Osteocyte (in vitro differentiated cells): ENCODE measurements around the gene UBALD2. TPM values are rescaled to one million over a fixed set of nuclear protein-coding genes. Genes with fewer than 3 reads are reported as not detected.

Source experiments
- DNase-seq: peaks from one replicate; pipeline ENCODE4 v3.0.0; 2021; ENCODE audit warnings: mixed read lengths; ENCODE audit not compliant: unreplicated experiment; ENCODE audit errors: extremely low spot score
- H3K27ac Mint-ChIP-seq: one replicate; pipeline ENCODE4 v1.8.0; 2021; ENCODE audit warnings: mild to moderate bottlenecking, mixed read lengths; ENCODE audit not compliant: unreplicated experiment
- H3K27me3 Mint-ChIP-seq: one replicate; pipeline ENCODE4 v1.8.0; 2021; ENCODE audit warnings: mixed read lengths; ENCODE audit not compliant: unreplicated experiment
- H3K36me3 Mint-ChIP-seq: one replicate; pipeline ENCODE4 v1.8.0; 2021; ENCODE audit warnings: mixed read lengths; ENCODE audit not compliant: unreplicated experiment
- H3K4me1 Mint-ChIP-seq: one replicate; pipeline ENCODE4 v1.8.0; 2021; ENCODE audit warnings: mixed read lengths; ENCODE audit not compliant: unreplicated experiment
- H3K4me3 Mint-ChIP-seq: one replicate; pipeline ENCODE4 v1.8.0; 2021; ENCODE audit warnings: mild to moderate bottlenecking, moderate library complexity, mixed read lengths; ENCODE audit not compliant: unreplicated experiment
- H3K9me3 Mint-ChIP-seq: one replicate; pipeline ENCODE4 v1.8.0; 2021; ENCODE audit warnings: mixed read lengths; ENCODE audit not compliant: unreplicated experiment
- total RNA-seq: library from RNA; stranded (reverse); gene quantifications from 2 replicates; pipeline ENCODE4 v1.2.1, GENCODE V29; 2021
- TF ChIP-seq, protein P1 (sequence below): fragments of 200-600 bp; sonication (generic); IDR thresholded peaks from 2 replicates; pipeline ENCODE4 v1.5.0; 2021; ENCODE audit warnings: antibody characterized with exemption, mild to moderate bottlenecking, moderate library complexity

The UBALD2 gene
- total RNA-seq, 1 donor from 2014 or later: 32.2 TPM

DNA sequence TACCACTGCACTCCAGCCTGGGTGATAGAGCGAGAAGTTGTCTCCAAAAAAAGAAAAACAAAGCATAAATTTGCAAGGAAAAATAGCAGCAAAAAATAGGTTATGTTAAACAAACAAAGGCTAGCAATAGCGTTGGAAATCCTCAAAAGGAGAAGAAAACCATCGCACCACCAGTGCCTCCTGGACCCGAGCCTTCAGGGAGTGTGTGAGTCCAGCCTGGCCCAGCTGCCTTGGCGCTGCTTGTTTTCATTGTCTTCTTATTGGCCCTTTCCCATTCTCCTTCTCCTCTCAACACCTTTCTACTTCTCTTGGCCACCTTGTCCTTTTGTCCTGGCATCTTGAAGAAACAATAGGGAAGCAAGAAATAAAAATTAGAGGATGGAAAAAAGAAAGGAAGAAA is 4.5 kb upstream of the UBALD2 start:
- no peaks in the 10 kb centered on the region for H3K27me3 Mint-ChIP-seq
- no peak overlapping the region for H3K27ac Mint-ChIP-seq
- no peak overlapping the region for H3K4me3 Mint-ChIP-seq
- TF ChIP-seq, protein P1, sequence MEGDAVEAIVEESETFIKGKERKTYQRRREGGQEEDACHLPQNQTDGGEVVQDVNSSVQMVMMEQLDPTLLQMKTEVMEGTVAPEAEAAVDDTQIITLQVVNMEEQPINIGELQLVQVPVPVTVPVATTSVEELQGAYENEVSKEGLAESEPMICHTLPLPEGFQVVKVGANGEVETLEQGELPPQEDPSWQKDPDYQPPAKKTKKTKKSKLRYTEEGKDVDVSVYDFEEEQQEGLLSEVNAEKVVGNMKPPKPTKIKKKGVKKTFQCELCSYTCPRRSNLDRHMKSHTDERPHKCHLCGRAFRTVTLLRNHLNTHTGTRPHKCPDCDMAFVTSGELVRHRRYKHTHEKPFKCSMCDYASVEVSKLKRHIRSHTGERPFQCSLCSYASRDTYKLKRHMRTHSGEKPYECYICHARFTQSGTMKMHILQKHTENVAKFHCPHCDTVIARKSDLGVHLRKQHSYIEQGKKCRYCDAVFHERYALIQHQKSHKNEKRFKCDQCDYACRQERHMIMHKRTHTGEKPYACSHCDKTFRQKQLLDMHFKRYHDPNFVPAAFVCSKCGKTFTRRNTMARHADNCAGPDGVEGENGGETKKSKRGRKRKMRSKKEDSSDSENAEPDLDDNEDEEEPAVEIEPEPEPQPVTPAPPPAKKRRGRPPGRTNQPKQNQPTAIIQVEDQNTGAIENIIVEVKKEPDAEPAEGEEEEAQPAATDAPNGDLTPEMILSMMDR: no peak
- peaks cover 9% of the 10 kb centered on the region for H3K4me1 Mint-ChIP-seq
- H3K9me3 Mint-ChIP-seq: no peaks in the 10 kb centered on the region
- H3K36me3 Mint-ChIP-seq: no peaks in the 10 kb centered on the region
- no peak for DNase-seq

DNA sequence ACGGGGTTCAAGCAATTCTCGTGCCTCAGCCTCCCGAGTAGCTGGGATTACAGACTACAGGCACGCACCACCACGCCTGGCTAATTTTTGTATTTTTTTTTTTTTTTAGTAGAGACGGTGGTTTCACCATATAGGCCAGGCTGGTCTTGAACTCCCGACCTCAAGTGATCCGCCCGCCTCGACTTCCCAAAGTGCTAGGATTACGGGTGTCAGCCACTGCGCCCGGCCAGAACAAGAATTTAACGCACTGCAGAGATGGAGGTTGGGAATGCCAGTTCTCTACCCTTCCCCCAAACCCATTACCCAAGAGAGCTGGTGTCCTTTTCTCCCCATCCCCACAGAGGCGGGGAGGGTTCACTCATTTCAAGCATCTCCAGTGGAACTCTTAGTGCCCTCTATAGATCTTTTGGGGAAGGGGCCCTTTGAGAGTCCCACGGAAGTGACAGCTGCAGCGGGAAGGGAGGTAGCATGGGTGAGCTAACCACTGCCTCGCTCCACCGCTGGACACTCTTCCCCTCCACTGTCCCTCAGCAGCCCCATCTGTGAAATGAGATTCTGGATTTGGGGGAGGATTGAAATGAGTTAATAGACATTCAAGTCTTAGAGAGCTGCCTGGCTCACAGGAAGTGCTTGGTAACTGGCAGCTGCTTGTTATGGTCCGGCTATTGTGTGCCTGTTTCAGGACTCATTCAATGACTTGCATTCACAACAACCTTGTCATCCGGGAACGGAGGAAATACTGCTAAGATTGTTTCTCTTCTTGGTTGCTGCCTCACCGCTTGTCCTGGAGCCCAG is 3.5 kb upstream of the UBALD2 start:
- no peaks in the 10 kb centered on the region for H3K36me3 Mint-ChIP-seq
- H3K9me3 Mint-ChIP-seq: no peaks in the 10 kb centered on the region
- H3K27ac Mint-ChIP-seq: no peak overlapping the region
- no peaks in the 10 kb centered on the region for H3K27me3 Mint-ChIP-seq
- TF ChIP-seq, protein P1: no peak
- DNase-seq: no peak
- H3K4me3 Mint-ChIP-seq: no peak overlapping the region
- H3K4me1 Mint-ChIP-seq: peaks cover 11% of the 10 kb centered on the region

DNA sequence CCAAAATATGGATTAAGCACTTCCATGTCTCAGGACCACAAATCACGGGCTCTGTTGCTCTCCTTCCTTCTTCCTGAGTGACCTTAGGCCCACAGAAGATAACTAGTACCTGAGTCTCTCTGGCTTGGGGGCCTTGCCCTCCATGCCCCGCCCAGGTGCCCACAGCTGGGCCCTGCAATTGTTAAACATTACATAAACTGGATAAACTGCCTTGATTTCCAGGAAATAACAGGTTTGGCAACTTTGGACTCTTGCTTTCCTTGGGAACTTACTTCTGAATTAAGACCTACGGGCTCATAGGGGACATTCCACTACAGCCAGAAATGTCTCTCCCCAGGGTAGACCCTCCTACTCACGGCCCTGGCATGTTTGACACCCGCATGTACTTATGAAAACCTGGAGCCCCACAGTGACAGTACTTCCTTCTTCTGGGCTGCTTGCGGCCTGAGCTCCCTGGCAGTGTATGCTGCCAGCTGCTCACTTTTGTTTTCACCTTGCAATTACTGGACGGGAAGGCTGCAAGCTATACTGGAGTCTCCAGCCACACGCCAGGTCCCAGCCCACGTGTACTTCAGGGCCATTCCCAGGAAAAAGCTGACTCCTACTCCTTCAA is 2.3 kb upstream of the UBALD2 start:
- DNase-seq: no peak
- Mint-ChIP-seq H3K4me1 (peaks cover 20% of the 10 kb centered on the region), H3K36me3 (no peaks in the 10 kb centered on the region), H3K27ac (no peak overlapping the region), H3K9me3 (no peaks in the 10 kb centered on the region), H3K4me3 (no peak overlapping the region), H3K27me3 (no peaks in the 10 kb centered on the region)
- TF ChIP-seq, protein P1: no peak

DNA sequence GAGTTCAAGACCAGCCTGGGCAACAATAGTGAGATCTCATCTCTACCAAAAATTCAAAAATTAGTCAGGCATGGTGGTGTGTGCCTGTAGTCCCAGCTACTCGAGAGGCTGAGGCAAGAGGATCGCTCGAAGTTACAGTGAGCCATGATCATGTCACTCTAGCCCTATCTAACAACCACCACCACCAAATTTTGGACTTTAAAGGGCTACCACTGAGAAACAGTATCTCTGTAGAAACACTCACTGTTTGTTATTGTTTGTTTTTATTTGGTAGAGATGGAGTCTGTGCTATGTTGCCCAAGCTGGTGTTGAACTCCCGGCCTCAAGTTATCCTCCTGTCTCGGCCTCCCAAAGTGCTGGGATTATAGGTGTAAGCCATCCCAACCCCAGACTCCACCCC is 1.3 kb upstream of the UBALD2 start:
- no peak overlapping the region for H3K4me3 Mint-ChIP-seq
- H3K27ac Mint-ChIP-seq: peak overlapping the region; percentile 91
- H3K4me1 Mint-ChIP-seq: peaks cover 27% of the 10 kb centered on the region

DNA sequence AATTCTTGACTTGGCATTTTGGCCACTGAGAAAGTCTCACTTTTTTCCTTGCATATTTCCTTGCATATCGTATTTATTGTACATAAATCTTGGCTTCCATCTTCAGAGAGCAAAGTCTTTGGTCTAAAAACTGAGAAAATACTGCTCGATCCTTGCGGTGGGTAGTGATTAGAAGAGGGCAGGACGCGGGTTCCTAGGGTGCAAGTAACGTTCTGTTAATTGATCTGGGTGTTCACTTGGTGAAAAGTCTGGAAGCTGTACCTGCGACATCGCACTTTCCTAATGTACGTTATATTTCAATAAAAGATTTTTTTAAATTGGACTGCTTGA is 758 bp upstream of the UBALD2 start:
- TF ChIP-seq, protein P1: no peak
- Mint-ChIP-seq H3K27ac (peak overlapping the region; percentile 91), H3K27me3 (no peaks in the 10 kb centered on the region), H3K4me3 (peak overlapping the region; percentile 62), H3K9me3 (no peaks in the 10 kb centered on the region), H3K36me3 (no peaks in the 10 kb centered on the region), H3K4me1 (peaks cover 32% of the 10 kb centered on the region)
- DNase-seq: no peak

More for the DNA sequence above, 1.3 kb upstream of the UBALD2 start:
- no peaks in the 10 kb centered on the region for H3K9me3 Mint-ChIP-seq
- no peaks in the 10 kb centered on the region for H3K36me3 Mint-ChIP-seq
- H3K27me3 Mint-ChIP-seq: no peaks in the 10 kb centered on the region
- no peak for DNase-seq
- TF ChIP-seq, protein P1: no peak
